B cell (primary cell): Measurements from ENCODE around the gene SLC6A16. TPM values are rescaled to one million over a fixed set of nuclear protein-coding genes. Genes with fewer than 3 reads are reported as not detected.

Experiments used
- ATAC-seq: fragments of 200-7000 bp; cut with Tn5 transposase; one replicate; pipeline ENCODE4 v1.10.0; 2021; ENCODE audit warnings: low read depth, mild to moderate bottlenecking, moderate number of reproducible peaks, moderate library complexity
- CTCF ChIA-PET: fragments of 350-600 bp; sonication (Branson Sonifier 250); formaldehyde crosslinking; loops from one replicate; lab custom pipeline; 2021; ENCODE audit warnings: antibody characterized with exemption, inconsistent platforms; lab: Charles Lee
- POLR2A ChIA-PET: fragments of 350-600 bp; sonication (Branson Sonifier 250); formaldehyde crosslinking; loops from one replicate; lab custom pipeline; 2021; ENCODE audit warnings: antibody characterized with exemption; lab: Charles Lee
- DNase-seq: peaks from one replicate; pipeline ENCODE4 v3.0.0; 2013
- H2AFZ ChIP-seq: 2 replicates; pipeline ENCODE4 v1.6.1; 2012; ENCODE audit warnings: mild to moderate bottlenecking, low read depth, low read length; ENCODE audit not compliant: insufficient read depth, poor library complexity, severe bottlenecking
- H3K27ac ChIP-seq, 2 donors: 1 replicate in 1 of 2; 2 replicates in 1 of 2; pipeline ENCODE4 v1.5.1; 2012 to 2013; ENCODE audit warnings: low read length in 2 of 2, mild to moderate bottlenecking in 2 of 2, moderate library complexity in 1 of 2
- H3K27me3 ChIP-seq, 4 experiments: fragments of 200-600 bp in 1 of 4; sonication (generic) in 1 of 4; replicated peaks in 1 of 4; 1 replicate in 2 of 4; 2 replicates in 2 of 4; pipeline versions ENCODE4 v1.6.1 to v1.7.0; 2013 to 2016; ENCODE audit warnings: low read length in 3 of 4, mild to moderate bottlenecking in 2 of 4, mixed read lengths in 1 of 4, moderate library complexity in 1 of 4; ENCODE audit not compliant: insufficient read depth in 4 of 4, control insufficient read depth in 3 of 4; ENCODE audit errors: control extremely low read depth in 1 of 4
- H3K36me3 ChIP-seq, 2 experiments: replicated peaks in 1 of 2; 1 replicate in 1 of 2; 2 replicates in 1 of 2; pipeline versions ENCODE4 v1.6.1 to v1.7.1; 2013; ENCODE audit warnings: low read length in 1 of 2; ENCODE audit not compliant: insufficient read depth in 2 of 2, control insufficient read depth in 1 of 2; ENCODE audit errors: control extremely low read depth in 1 of 2, extremely low read depth in 1 of 2
- H3K4me1 ChIP-seq, 2 donors: fragments of 200-600 bp in 1 of 2; sonication (generic) in 1 of 2; 1 replicate in 1 of 2; 2 replicates in 1 of 2; pipeline versions ENCODE4 v1.5.1 to v1.6.1; 2013 to 2017; ENCODE audit warnings: low read length in 2 of 2; ENCODE audit not compliant: control insufficient read depth in 2 of 2, insufficient read depth in 2 of 2
- H3K4me2 ChIP-seq: replicated peaks from 2 replicates; pipeline ENCODE3; 2012; ENCODE audit warnings: mild to moderate bottlenecking, low read depth, low read length; ENCODE audit not compliant: poor library complexity, severe bottlenecking
- H3K4me3 ChIP-seq, 5 experiments: fragments of 200-600 bp in 1 of 5; sonication (generic) in 1 of 5; 1 replicate in 3 of 5; 2 replicates in 2 of 5; pipeline versions ENCODE4 v1.5.1 to v1.7.0; 2011 to 2016; ENCODE audit warnings: low read length in 4 of 5, mild to moderate bottlenecking in 4 of 5, low read depth in 2 of 5, control low read depth in 1 of 5, moderate library complexity in 1 of 5; ENCODE audit not compliant: insufficient read depth in 1 of 5; ENCODE audit errors: control extremely low read depth in 1 of 5, extremely low read depth in 1 of 5
- H3K79me2 ChIP-seq: fragments of 200-600 bp; sonication (generic); one replicate; pipeline ENCODE4 v1.6.0; 2016; ENCODE audit warnings: low read length; ENCODE audit not compliant: control insufficient read depth, insufficient read depth
- H3K9ac ChIP-seq: fragments of 200-600 bp; sonication (generic); 2 replicates; pipeline ENCODE4 v1.6.1; 2017; ENCODE audit warnings: mild to moderate bottlenecking, low read length, moderate library complexity
- H3K9me3 ChIP-seq, 3 donors: one replicate each; pipeline versions ENCODE4 v1.6.1 to v1.7.1; 2013; ENCODE audit warnings: low read length in 2 of 3; ENCODE audit not compliant: control insufficient read depth in 2 of 3, insufficient read depth in 1 of 3; ENCODE audit errors: control extremely low read depth in 1 of 3
- H4K20me1 ChIP-seq: 2 replicates; pipeline ENCODE4 v1.6.0; 2012; ENCODE audit warnings: mild to moderate bottlenecking, low read length; ENCODE audit not compliant: insufficient read depth, control insufficient read depth, poor library complexity, severe bottlenecking
- H3K27ac Mint-ChIP-seq: one replicate; pipeline ENCODE4 v1.8.0; 2021; ENCODE audit warnings: mixed read lengths
- H3K27me3 Mint-ChIP-seq: one replicate; pipeline ENCODE4 v1.8.0; 2021; ENCODE audit warnings: mixed read lengths
- H3K4me1 Mint-ChIP-seq: one replicate; pipeline ENCODE4 v1.8.0; 2021; ENCODE audit warnings: mixed read lengths
- H3K4me3 Mint-ChIP-seq: one replicate; pipeline ENCODE4 v1.8.0; 2021; ENCODE audit warnings: mixed read lengths
- H3K9me3 Mint-ChIP-seq: one replicate; pipeline ENCODE4 v1.8.0; 2022; ENCODE audit warnings: mixed read lengths; ENCODE audit not compliant: insufficient read depth
- EZH2 ChIP-seq: IDR thresholded peaks from 2 replicates; pipeline ENCODE4 v1.6.1; 2012; ENCODE audit warnings: borderline replicate concordance, low read depth, mild to moderate bottlenecking, moderate library complexity, low read length; ENCODE audit not compliant: insufficient read depth, poor library complexity, severe bottlenecking
- WGBS: methylation state at CpG from one replicate; pipeline ENCODE4 v1.1.5; 2013; ENCODE audit warnings: missing lambda C conversion rate; ENCODE audit not compliant: insufficient coverage; 5-methylcytosine and 5-hydroxymethylcytosine counted together
- intact Hi-C: fragments of 100-400 bp; cut with micrococcal nuclease; formaldehyde crosslinking; loops from one replicate; pipeline ENCODE4 v1.10.0; 2022
- polyA plus RNA-seq: library from polyadenylated mRNA; depleted of rRNA; stranded (reverse); fragments of >200 nt; gene quantifications from 2 replicates; pipeline ENCODE4 v1.2.3, GENCODE V29; 2012
- total RNA-seq, 2 donors: library from RNA; stranded (reverse); fragments of 120-200 nt in 1 of 2; gene quantifications; 1 replicate in 1 of 2; 2 replicates in 1 of 2; pipeline versions ENCODE4 v1.2.3 to v1.2.4, GENCODE V29; 2013 to 2022
- TF ChIP-seq, protein P1 (sequence below): fragments of 200-600 bp; IDR thresholded peaks from one replicate; pipeline ENCODE4 v1.8.0; 2022; ENCODE audit warnings: antibody characterized with exemption, mild to moderate bottlenecking

SLC6A16 gene
- total and polyA plus RNA-seq, 2 donors (not counting 1 experiment from before 2014, with no cell fraction given) = 22.3 to 68.4 TPM

DNA sequence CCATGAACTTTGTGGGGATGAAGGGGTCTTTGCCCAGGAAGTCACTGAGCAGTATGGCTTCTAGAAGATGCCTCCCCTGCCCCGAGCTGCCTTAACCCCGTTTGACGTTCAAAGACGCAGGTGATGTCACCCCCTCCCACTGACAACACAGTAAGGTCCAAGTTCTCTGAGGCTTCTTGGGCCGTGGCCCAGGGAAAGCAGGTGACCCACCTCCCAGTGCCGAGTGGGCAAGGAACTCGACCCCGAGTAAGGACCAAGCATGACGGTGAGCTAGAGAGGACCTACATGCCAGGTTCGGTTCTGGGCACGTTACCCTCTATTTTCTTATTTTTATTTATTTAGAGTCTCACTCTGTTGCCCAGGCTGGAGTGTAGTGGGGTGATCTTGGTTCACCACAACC, 81.3 kb downstream of the SLC6A16 start:
- TF ChIP-seq EZH2 = no peak
- TF ChIP-seq, protein P1, sequence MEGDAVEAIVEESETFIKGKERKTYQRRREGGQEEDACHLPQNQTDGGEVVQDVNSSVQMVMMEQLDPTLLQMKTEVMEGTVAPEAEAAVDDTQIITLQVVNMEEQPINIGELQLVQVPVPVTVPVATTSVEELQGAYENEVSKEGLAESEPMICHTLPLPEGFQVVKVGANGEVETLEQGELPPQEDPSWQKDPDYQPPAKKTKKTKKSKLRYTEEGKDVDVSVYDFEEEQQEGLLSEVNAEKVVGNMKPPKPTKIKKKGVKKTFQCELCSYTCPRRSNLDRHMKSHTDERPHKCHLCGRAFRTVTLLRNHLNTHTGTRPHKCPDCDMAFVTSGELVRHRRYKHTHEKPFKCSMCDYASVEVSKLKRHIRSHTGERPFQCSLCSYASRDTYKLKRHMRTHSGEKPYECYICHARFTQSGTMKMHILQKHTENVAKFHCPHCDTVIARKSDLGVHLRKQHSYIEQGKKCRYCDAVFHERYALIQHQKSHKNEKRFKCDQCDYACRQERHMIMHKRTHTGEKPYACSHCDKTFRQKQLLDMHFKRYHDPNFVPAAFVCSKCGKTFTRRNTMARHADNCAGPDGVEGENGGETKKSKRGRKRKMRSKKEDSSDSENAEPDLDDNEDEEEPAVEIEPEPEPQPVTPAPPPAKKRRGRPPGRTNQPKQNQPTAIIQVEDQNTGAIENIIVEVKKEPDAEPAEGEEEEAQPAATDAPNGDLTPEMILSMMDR = no peak
- Histone ChIP-seq H4K20me1 (no peaks in the 10 kb centered on the region), H3K4me3 (no peak overlapping the region), H3K4me1 (no peaks in the 10 kb centered on the region), H3K36me3 (no peaks in the 10 kb centered on the region), H2AFZ (no peak overlapping the region), H3K27ac (no peak overlapping the region), H3K27me3 (no peaks in the 10 kb centered on the region), H3K4me2 (no peak overlapping the region), H3K79me2 (no peaks in the 10 kb centered on the region), H3K9ac (no peak overlapping the region), H3K9me3 (no peaks in the 10 kb centered on the region)
- Mint-ChIP-seq H3K27ac (no peak overlapping the region), H3K9me3 (no peaks in the 10 kb centered on the region), H3K4me3 (no peak overlapping the region), H3K27me3 (peaks cover 5% of the 10 kb centered on the region), H3K4me1 (no peaks in the 10 kb centered on the region)
- DNase-seq = no peak
- intact Hi-C loops = no loop called here
- ATAC-seq = no peak
- CTCF ChIA-PET = interaction anchor here (0.6 to 1.3 kb wide), 3 partner anchors 83 to 245 kb away, joined by 3 read pairs; no protein-coding TSS in a partner anchor
- POLR2A ChIA-PET = no interaction called here
- 85% methylated on average over 6 of the region's 11 CpGs for WGBS

DNA sequence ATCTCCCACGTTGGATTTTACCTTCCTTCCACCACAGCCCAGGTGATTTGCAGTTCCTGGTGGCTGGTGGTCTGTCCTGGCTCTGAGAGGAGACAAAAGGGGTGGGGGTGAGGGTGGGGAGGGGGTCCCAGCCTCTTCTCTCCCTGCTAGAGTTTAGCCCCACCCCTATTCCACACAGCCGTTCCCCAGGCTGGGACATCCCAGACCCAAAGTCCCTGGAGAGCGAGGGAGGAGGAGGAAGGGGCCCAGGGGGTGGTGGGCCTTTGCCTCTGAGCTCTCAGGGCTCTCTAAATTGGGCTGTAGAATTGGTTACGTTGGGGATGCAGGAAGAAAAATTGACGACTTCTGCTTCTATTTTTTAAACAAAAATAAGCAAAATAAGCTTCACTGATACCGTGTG, 81.9 kb downstream of the SLC6A16 start:
- Histone ChIP-seq H3K27ac (no peak overlapping the region), H3K79me2 (no peaks in the 10 kb centered on the region), H2AFZ (no peak overlapping the region), H3K4me1 (no peaks in the 10 kb centered on the region), H3K27me3 (no peaks in the 10 kb centered on the region), H4K20me1 (no peaks in the 10 kb centered on the region), H3K4me3 (no peak overlapping the region), H3K9me3 (no peaks in the 10 kb centered on the region), H3K36me3 (no peaks in the 10 kb centered on the region), H3K4me2 (no peak overlapping the region), H3K9ac (no peak overlapping the region)
- ChIA-PET CTCF (interaction anchor here (0.6 to 1.2 kb wide), 2 partner anchors 83 to 245 kb away, joined by 3 read pairs; no protein-coding TSS in a partner anchor), POLR2A (no interaction called here)
- Mint-ChIP-seq H3K4me3 (no peak overlapping the region), H3K27me3 (peaks cover 5% of the 10 kb centered on the region), H3K27ac (no peak overlapping the region), H3K9me3 (no peaks in the 10 kb centered on the region), H3K4me1 (no peaks in the 10 kb centered on the region)
- TF ChIP-seq EZH2 = no peak
- TF ChIP-seq, protein P1 = no peak
- WGBS = 83% methylated on average over 1 of the region's 6 CpGs
- intact Hi-C loops = no loop called here
- ATAC-seq = no peak
- no peak for DNase-seq
